ENCODE data around the gene KTI12. TPM values are rescaled to one million over a fixed set of nuclear protein-coding genes. Genes with fewer than 3 reads are reported as not detected.
"Not testable (repeated sequence)": the region's sequence is repeated elsewhere in the genome, so short reads cannot be mapped to it uniquely, and the experiment has no call there.

Gene KTI12
- total and polyA plus RNA-seq, 9 donors: 2.5 to 4.4 (median 3.3) TPM

DNA sequence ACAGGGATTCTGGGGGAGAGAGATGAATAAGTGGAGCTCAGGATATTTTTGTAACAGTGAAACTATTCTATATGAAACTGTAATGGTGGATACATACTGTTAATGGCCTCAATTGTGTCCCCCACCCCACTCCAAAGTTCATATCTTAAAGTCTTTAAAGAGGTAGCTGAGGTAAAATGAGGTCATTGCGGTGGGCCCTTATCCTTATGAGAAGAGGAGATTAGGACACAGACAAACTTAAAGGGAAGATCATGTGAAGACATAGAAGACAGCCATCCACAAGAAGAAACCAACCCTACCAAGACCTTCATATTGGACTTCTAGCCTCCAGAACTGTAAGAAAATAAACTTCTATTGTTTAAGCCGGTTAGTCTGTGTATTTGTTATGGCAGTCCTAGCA, 11.6 kb upstream of the KTI12 start:
- no CpG with 5 or more reads among the region's 2 CpGs for WGBS (ENCODE audit: insufficient coverage)
- H3K4me3 ChIP-seq (ENCODE audit: low read length): no peak overlapping the region
- DNase-seq: no peak
- peaks cover 6% of the 10 kb centered on the region for H3K36me3 ChIP-seq (ENCODE audit: control insufficient read depth, insufficient read depth, low read length)
- no peaks in the 10 kb centered on the region for H3K27me3 ChIP-seq (ENCODE audit: control insufficient read depth, insufficient read depth, low read length)
- no peak overlapping the region for H3K27ac ChIP-seq (ENCODE audit: low read length)
- H3K9me3 ChIP-seq (replicated peaks; ENCODE audit: control insufficient read depth, low read depth, low read length): peaks cover 2% of the 10 kb centered on the region
- H3K4me1 ChIP-seq (ENCODE audit: control insufficient read depth, insufficient read depth, low read length): no peaks in the 10 kb centered on the region

DNA sequence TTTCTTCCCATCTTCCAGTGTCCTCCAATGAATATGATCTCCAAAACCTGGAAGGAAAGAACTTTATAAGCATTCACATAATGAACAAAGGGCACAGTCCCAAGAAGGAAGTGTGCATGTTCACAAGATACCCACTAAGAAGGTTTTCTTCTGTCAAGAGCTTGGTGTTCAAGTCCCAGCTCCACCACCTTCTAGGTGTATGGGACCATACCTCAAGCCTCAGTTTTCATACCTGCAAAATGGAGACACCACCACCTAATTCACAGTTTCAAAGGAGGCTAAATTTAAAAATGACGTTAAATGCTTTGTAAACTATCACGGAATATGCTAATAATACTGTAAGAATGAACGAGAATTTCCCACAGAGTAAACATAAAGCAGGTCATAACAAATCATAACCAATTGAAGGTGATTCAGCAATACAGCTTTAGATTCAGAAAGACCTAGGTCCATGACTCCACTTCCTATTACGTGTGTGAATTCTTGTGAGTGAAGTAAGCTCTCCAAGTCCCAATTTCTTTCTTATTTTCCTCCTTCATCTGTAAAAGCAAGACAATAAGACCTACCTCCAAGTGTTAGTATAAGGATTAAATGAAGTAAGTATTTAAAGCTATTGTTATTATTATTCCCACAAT, 8.1 kb upstream of the KTI12 start:
- WGBS (ENCODE audit: insufficient coverage): no CpG with 5 or more reads among the region's 4 CpGs
- Histone ChIP-seq H3K36me3 (ENCODE audit: control insufficient read depth, insufficient read depth, low read length) (peaks cover 13% of the 10 kb centered on the region), H3K27me3 (ENCODE audit: control insufficient read depth, insufficient read depth, low read length) (no peaks in the 10 kb centered on the region)

GRCh38 chr1:52037909-52038308, 4.3 kb upstream of the KTI12 start:
- Histone ChIP-seq H3K9me3 (replicated peaks; ENCODE audit: control insufficient read depth, low read depth, low read length) (no peaks in the 10 kb centered on the region), H3K27me3 (ENCODE audit: control insufficient read depth, insufficient read depth, low read length) (no peaks in the 10 kb centered on the region), H3K4me3 (ENCODE audit: low read length) (no peak overlapping the region), H3K27ac (ENCODE audit: low read length) (no peak overlapping the region), H3K36me3 (ENCODE audit: control insufficient read depth, insufficient read depth, low read length) (peaks cover 11% of the 10 kb centered on the region), H3K4me1 (ENCODE audit: control insufficient read depth, insufficient read depth, low read length) (peaks cover 2% of the 10 kb centered on the region)
- no peak for DNase-seq
- no CpG with 5 or more reads among the region's 1 CpG for WGBS (ENCODE audit: insufficient coverage)

More for the DNA sequence above, 8.1 kb upstream of the KTI12 start:
- DNase-seq: no peak
- H3K4me3 ChIP-seq (ENCODE audit: low read length): no peak overlapping the region
- H3K9me3 ChIP-seq (replicated peaks; ENCODE audit: control insufficient read depth, low read depth, low read length): no peaks in the 10 kb centered on the region
- H3K27ac ChIP-seq (ENCODE audit: low read length): no peak overlapping the region
- no peaks in the 10 kb centered on the region for H3K4me1 ChIP-seq (ENCODE audit: control insufficient read depth, insufficient read depth, low read length)

DNA sequence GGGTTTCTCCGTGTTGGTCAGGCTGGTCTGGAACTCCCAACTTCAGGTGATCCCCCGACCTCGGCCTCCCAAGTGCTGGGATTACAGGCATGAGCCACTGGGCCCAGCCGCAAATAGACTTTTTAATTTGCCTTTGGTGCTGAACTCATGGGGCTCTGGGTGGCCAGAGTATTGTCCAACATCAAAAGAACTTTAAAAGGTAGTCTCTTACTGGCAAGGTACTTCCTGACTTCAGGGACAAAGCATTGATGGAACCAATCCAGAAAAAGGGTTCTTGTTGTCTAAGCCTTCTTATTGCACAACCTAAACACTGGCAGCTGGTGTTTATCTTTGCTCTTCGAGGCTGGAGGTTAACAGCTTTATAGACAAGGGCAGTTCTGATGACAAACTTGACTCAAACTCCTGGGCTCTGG, 3.8 kb upstream of the KTI12 start:
- H3K9me3 ChIP-seq (replicated peaks; ENCODE audit: control insufficient read depth, low read depth, low read length): no peaks in the 10 kb centered on the region
- 90% methylated on average over 4 of the region's 5 CpGs for WGBS (ENCODE audit: insufficient coverage)
- H3K27ac ChIP-seq (ENCODE audit: low read length): no peak overlapping the region
- no peak for DNase-seq
- H3K4me3 ChIP-seq (ENCODE audit: low read length): no peak overlapping the region
- no peaks in the 10 kb centered on the region for H3K27me3 ChIP-seq (ENCODE audit: control insufficient read depth, insufficient read depth, low read length)
- H3K36me3 ChIP-seq (ENCODE audit: control insufficient read depth, insufficient read depth, low read length): peaks cover 11% of the 10 kb centered on the region
- peaks cover 7% of the 10 kb centered on the region for H3K4me1 ChIP-seq (ENCODE audit: control insufficient read depth, insufficient read depth, low read length)

DNA sequence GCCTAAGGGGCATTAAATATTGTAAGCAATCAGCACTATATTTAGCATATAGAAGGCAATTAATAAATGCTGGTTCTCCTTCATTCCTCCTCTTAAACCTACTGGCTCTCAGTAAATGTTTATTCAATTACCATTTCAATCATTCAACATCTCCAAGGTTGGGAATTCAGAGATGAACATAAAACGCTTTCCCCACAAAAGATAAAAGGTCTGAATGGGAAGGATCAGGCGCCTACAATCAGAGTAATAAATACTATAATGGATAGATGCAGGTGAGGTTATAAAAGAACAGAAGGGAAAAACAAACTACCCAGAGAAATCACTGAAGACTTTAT, 407 bp upstream of the KTI12 start:
- H3K27ac ChIP-seq (ENCODE audit: low read length): peak overlapping the region; percentile 89

GRCh38 chr1:52032785-52033131, 852 bp downstream of the KTI12 start:
- 8% methylated on average over 24 of the region's 24 CpGs for WGBS (ENCODE audit: insufficient coverage)
- H3K4me3 ChIP-seq (ENCODE audit: low read length): peak overlapping the region; percentile 81
- peaks cover 5% of the 10 kb centered on the region for H3K36me3 ChIP-seq (ENCODE audit: control insufficient read depth, insufficient read depth, low read length)
- peak overlapping the region; percentile 89 for H3K27ac ChIP-seq (ENCODE audit: low read length)
- DNase-seq: peak; percentile 51
- peaks cover 11% of the 10 kb centered on the region for H3K4me1 ChIP-seq (ENCODE audit: control insufficient read depth, insufficient read depth, low read length)
- H3K9me3 ChIP-seq (replicated peaks; ENCODE audit: control insufficient read depth, low read depth, low read length): no peaks in the 10 kb centered on the region
- no peaks in the 10 kb centered on the region for H3K27me3 ChIP-seq (ENCODE audit: control insufficient read depth, insufficient read depth, low read length)

More for the DNA sequence above, 407 bp upstream of the KTI12 start:
- no peaks in the 10 kb centered on the region for H3K9me3 ChIP-seq (replicated peaks; ENCODE audit: control insufficient read depth, low read depth, low read length)
- no CpG with 5 or more reads among the region's 2 CpGs for WGBS (ENCODE audit: insufficient coverage)
- H3K4me3 ChIP-seq (ENCODE audit: low read length): peak overlapping the region; percentile 81
- DNase-seq: no peak
- peaks cover 5% of the 10 kb centered on the region for H3K36me3 ChIP-seq (ENCODE audit: control insufficient read depth, insufficient read depth, low read length)
- H3K4me1 ChIP-seq (ENCODE audit: control insufficient read depth, insufficient read depth, low read length): peaks cover 11% of the 10 kb centered on the region
- no peaks in the 10 kb centered on the region for H3K27me3 ChIP-seq (ENCODE audit: control insufficient read depth, insufficient read depth, low read length)

DNA sequence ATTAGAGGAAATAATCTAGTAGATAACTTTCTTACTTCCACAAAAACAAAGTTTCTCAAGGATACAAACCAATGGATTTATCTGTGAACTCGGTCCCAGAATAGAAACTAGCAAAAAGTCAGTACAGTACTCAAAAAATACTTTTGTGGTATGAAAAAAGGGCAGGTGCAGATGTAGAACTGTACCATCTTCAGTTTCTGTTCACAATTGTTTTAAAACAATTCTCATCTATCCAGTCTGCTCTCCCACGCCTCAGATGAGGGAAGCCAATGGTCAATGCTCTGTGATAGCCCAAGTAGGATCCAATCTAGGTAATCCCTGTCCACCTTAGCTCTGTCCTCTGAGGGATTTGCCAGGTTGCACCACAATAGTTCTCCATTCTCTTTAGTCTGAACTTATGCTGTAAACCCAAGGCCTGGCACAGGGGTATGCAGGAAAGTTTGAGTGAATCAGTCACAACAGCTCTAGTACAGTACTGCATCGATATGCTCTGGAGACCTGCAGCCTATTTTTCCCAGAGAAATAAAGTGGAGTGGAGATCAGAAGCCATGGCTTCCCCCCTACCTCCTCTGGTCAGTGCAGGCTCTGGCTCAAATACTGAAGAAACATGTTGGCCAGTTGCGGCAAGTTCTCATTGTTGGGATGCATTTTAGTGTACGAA, 1.4 kb downstream of the KTI12 start:
- 68% methylated on average over 3 of the region's 5 CpGs for WGBS (ENCODE audit: insufficient coverage)
- H3K36me3 ChIP-seq (ENCODE audit: control insufficient read depth, insufficient read depth, low read length): peaks cover 3% of the 10 kb centered on the region
- H3K27me3 ChIP-seq (ENCODE audit: control insufficient read depth, insufficient read depth, low read length): no peaks in the 10 kb centered on the region
- H3K4me3 ChIP-seq (ENCODE audit: low read length): peak overlapping the region; percentile 81
- DNase-seq: peak; percentile 7
- H3K27ac ChIP-seq (ENCODE audit: low read length): no peak overlapping the region
- no peaks in the 10 kb centered on the region for H3K9me3 ChIP-seq (replicated peaks; ENCODE audit: control insufficient read depth, low read depth, low read length)
- peaks cover 11% of the 10 kb centered on the region for H3K4me1 ChIP-seq (ENCODE audit: control insufficient read depth, insufficient read depth, low read length)

DNA sequence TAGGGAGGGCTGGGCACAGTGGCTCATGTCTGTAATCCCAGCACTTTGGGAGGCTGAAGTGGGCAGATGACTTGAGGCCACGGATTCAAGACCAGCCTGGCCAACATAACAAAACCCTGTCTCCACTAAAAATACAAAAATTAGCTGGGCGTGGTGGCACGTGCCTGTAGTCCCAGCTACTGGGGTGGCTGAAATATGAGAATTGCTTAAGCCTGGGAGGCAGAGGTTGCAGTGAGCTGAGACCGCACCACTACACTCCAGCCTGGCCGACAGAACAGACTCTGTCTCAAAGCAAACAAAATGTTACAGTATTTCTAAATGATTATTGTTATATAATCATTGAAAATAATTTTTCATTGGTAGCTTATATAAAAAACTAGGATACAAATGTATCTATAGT, 4.8 kb downstream of the KTI12 start:
- H3K36me3 ChIP-seq (ENCODE audit: control insufficient read depth, insufficient read depth, low read length): peaks cover 11% of the 10 kb centered on the region
- peaks cover 11% of the 10 kb centered on the region for H3K4me1 ChIP-seq (ENCODE audit: control insufficient read depth, insufficient read depth, low read length)
- no CpG with 5 or more reads among the region's 5 CpGs for WGBS (ENCODE audit: insufficient coverage)
- not testable (repeated sequence) for H3K9me3 ChIP-seq (replicated peaks; ENCODE audit: control insufficient read depth, low read depth, low read length); H3K27ac ChIP-seq (ENCODE audit: low read length); H3K27me3 ChIP-seq (ENCODE audit: control insufficient read depth, insufficient read depth, low read length); DNase-seq; H3K4me3 ChIP-seq (ENCODE audit: low read length)

GRCh38 chr1:52028328-52028727, 5.3 kb downstream of the KTI12 start:
- no peak overlapping the region for H3K27ac ChIP-seq (ENCODE audit: low read length)
- no peaks in the 10 kb centered on the region for H3K27me3 ChIP-seq (ENCODE audit: control insufficient read depth, insufficient read depth, low read length)
- peaks cover 14% of the 10 kb centered on the region for H3K36me3 ChIP-seq (ENCODE audit: control insufficient read depth, insufficient read depth, low read length)
- no peak overlapping the region for H3K4me3 ChIP-seq (ENCODE audit: low read length)
- DNase-seq: no peak
- no CpG with 5 or more reads among the region's 1 CpG for WGBS (ENCODE audit: insufficient coverage)
- peaks cover 11% of the 10 kb centered on the region for H3K4me1 ChIP-seq (ENCODE audit: control insufficient read depth, insufficient read depth, low read length)
- H3K9me3 ChIP-seq (replicated peaks; ENCODE audit: control insufficient read depth, low read depth, low read length): no peaks in the 10 kb centered on the region

GRCh38 chr1:52026278-52026677, 7.3 kb downstream of the KTI12 start:
- no peaks in the 10 kb centered on the region for H3K4me1 ChIP-seq (ENCODE audit: control insufficient read depth, insufficient read depth, low read length)
- no peaks in the 10 kb centered on the region for H3K27me3 ChIP-seq (ENCODE audit: control insufficient read depth, insufficient read depth, low read length)
- DNase-seq: no peak
- no peak overlapping the region for H3K4me3 ChIP-seq (ENCODE audit: low read length)
- peaks cover 29% of the 10 kb centered on the region for H3K36me3 ChIP-seq (ENCODE audit: control insufficient read depth, insufficient read depth, low read length)
- WGBS (ENCODE audit: insufficient coverage): 83% methylated on average over 2 of the region's 2 CpGs
- H3K9me3 ChIP-seq (replicated peaks; ENCODE audit: control insufficient read depth, low read depth, low read length): no peaks in the 10 kb centered on the region
- H3K27ac ChIP-seq (ENCODE audit: low read length): no peak overlapping the region
